ENCODE results near the gene ADAMTSL2.

DNA sequence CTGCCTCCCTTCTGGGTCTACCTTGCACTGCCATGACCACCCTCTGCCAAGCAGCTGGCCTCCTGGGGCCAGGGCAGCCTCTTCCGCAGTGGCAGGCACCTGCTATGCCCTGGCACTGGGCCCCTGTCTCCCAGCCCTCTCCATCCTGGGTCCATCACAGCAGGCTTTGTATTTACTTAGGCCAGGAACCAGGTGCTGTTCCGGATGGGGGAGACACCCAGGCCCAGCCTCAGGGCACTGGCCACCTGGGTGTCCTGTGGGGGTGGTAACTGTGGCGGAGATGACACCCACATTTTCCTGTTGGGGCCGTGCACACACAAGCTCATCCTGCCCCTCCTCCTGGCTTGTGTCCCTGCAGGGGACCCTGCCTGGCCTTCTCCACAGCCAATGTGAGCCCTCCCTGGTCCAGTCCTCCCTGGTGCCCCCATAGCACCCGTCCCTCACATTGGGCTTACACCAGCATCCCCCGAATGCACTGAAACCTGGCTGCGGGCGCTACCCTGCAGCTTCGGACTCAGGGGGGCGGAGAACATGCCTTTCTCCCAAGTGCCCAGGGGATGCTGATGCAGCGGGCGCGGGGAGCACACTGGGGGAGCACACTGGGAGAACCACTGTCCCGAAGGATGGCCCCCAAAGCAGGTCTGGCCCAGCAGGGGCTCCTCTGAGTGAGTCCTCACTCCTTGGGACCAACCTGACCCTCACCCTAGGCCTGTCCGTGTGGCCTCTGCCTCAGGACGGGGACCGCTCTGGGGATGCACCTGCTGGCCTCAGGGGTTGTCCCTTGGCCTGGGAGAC lies 56.8 kb downstream of the ADAMTSL2 start:
- TF ChIP-seq, protein P1, sequence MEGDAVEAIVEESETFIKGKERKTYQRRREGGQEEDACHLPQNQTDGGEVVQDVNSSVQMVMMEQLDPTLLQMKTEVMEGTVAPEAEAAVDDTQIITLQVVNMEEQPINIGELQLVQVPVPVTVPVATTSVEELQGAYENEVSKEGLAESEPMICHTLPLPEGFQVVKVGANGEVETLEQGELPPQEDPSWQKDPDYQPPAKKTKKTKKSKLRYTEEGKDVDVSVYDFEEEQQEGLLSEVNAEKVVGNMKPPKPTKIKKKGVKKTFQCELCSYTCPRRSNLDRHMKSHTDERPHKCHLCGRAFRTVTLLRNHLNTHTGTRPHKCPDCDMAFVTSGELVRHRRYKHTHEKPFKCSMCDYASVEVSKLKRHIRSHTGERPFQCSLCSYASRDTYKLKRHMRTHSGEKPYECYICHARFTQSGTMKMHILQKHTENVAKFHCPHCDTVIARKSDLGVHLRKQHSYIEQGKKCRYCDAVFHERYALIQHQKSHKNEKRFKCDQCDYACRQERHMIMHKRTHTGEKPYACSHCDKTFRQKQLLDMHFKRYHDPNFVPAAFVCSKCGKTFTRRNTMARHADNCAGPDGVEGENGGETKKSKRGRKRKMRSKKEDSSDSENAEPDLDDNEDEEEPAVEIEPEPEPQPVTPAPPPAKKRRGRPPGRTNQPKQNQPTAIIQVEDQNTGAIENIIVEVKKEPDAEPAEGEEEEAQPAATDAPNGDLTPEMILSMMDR (IDR thresholded peaks at IDR 0.05; ENCODE audit: low read depth, low read length, poor library complexity, severe bottlenecking): no peak
- TF ChIP-seq EZH2phosphoT487 (IDR thresholded peaks at IDR 0.05; ENCODE audit: borderline replicate concordance, low read length): no peak

Data from DOHH2 (cell line).